Measurements from ENCODE around the gene KLHL4. TPM values are rescaled to one million over a fixed set of nuclear protein-coding genes. Genes with fewer than 3 reads are reported as not detected.
A peak's percentile ranks its signal among the peaks of the same experiment; 100 is the strongest.

The KLHL4 gene
- polyA plus RNA-seq, 2 of the 4 experiments (the other 2 are of a cell fraction): 3.7 to 9.8 TPM

DNA sequence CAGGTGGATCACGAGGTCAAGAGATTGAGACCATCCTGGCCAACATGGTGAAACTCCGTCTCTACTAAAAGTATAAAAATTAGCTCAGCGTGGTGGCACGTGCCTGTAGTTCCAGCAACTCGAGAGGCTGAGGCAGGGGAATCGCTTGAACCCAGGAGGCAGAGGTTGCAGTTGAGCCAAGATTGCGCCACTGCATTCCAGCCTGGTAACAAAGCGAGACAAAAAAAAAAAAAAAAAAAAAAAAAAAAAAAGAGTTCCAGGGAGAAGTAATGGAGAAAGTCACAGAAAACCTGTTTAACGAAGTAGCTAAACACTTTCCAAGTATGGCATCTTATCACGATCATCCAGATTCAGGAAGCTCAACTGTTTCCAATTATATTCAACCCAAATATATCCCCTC lies 10.9 kb downstream of the KLHL4 start:
- ChIA-PET CTCF (no interaction called here), POLR2A (no interaction called here)
- DNase-seq (ENCODE audit: low read depth in 1 of 2, low spot score in 1 of 2) (no peak), ATAC-seq (no peak), FAIRE-seq (no peak)
- Histone ChIP-seq H3K4me3 (no peak overlapping the region), H3K4me1 (peaks cover 22% of the 10 kb centered on the region; the same call in 2 of the 3 replicates), H3K4me2 (no peak overlapping the region), H3K27ac (no peak overlapping the region), H3K9me3 (no peaks in the 10 kb centered on the region)
- 90% methylated on average over 10 of the region's 10 CpGs for WGBS (ENCODE audit: missing lambda C conversion rate)
- TF ChIP-seq ZC3H11A (IDR thresholded peaks at IDR 0.05) (no peak), NPAS2 (CRISPR knock-in tag; IDR thresholded peaks at IDR 0.05; ENCODE audit: borderline replicate concordance) (no peak), CBX8 (IDR thresholded peaks at IDR 0.05) (no peak), EP300 (IDR thresholded peaks at IDR 0.05) (no peak), CHD2 (IDR thresholded peaks at IDR 0.05; ENCODE audit: low read length, partially characterized antibody) (no peak), JUNB (IDR thresholded peaks at IDR 0.05) (no peak), TFCP2L1 (CRISPR knock-in tag; IDR thresholded peaks at IDR 0.05) (no peak), POLR2AphosphoS2 (conservative IDR thresholded peaks at IDR 0.05; ENCODE audit: low read length) (no peak), HOXA7 (CRISPR knock-in tag; IDR thresholded peaks at IDR 0.05) (no peak)

DNA sequence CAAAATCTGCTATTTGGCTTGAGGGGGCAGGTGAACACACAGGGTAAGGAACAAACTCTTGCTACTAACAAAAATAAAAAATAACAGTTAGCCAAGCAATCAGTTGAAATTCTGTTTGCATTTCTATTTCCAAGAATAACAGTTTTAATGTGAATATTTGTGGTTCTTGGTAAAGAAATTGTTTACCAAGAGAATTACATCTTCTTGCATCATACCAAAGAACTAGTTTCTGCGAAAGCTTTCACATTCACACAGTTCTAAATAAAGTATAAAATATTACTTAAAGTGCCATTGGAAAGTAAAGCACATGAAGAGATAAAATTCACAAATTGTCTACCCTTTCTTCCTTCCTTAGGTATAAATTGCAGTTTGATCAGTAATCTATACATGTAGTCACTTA lies 54.4 kb downstream of the KLHL4 start:
- TF ChIP-seq NR3C1 (IDR thresholded peaks at IDR 0.05) (no peak), GATA3 (IDR thresholded peaks at IDR 0.05; ENCODE audit: borderline replicate concordance) (no peak), FOSL2 (IDR thresholded peaks at IDR 0.05) (no peak), FOSL2 (CRISPR knock-in tag; IDR thresholded peaks at IDR 0.05) (no peak), HOXA7 (CRISPR knock-in tag; IDR thresholded peaks at IDR 0.05) (no peak), ZFP36 (IDR thresholded peaks at IDR 0.05; ENCODE audit: borderline replicate concordance, partially characterized antibody) (no peak), CBX8 (IDR thresholded peaks at IDR 0.05) (no peak), CHD2 (IDR thresholded peaks at IDR 0.05; ENCODE audit: low read length, partially characterized antibody) (no peak), ESRRA (IDR thresholded peaks at IDR 0.05; ENCODE audit: borderline replicate concordance, low read length) (no peak), ZNF302 (CRISPR knock-in tag; IDR thresholded peaks at IDR 0.05) (no peak), MAZ (IDR thresholded peaks at IDR 0.05; ENCODE audit: borderline replicate concordance, low read depth, low read length) (no peak), TFCP2L1 (CRISPR knock-in tag; IDR thresholded peaks at IDR 0.05) (no peak), NFE2L2 (conservative IDR thresholded peaks at IDR 0.05; ENCODE audit: low read length) (no peak), EHMT2 (IDR thresholded peaks at IDR 0.05; ENCODE audit: low read depth) (no peak)
- TF ChIP-seq, protein P1, sequence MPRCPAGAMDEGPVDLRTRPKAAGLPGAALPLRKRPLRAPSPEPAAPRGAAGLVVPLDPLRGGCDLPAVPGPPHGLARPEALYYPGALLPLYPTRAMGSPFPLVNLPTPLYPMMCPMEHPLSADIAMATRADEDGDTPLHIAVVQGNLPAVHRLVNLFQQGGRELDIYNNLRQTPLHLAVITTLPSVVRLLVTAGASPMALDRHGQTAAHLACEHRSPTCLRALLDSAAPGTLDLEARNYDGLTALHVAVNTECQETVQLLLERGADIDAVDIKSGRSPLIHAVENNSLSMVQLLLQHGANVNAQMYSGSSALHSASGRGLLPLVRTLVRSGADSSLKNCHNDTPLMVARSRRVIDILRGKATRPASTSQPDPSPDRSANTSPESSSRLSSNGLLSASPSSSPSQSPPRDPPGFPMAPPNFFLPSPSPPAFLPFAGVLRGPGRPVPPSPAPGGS (IDR thresholded peaks at IDR 0.05): no peak
- TF ChIP-seq, protein P2, sequence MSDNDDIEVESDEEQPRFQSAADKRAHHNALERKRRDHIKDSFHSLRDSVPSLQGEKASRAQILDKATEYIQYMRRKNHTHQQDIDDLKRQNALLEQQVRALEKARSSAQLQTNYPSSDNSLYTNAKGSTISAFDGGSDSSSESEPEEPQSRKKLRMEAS (IDR thresholded peaks at IDR 0.05): no peak
- TF ChIP-seq, protein P3, sequence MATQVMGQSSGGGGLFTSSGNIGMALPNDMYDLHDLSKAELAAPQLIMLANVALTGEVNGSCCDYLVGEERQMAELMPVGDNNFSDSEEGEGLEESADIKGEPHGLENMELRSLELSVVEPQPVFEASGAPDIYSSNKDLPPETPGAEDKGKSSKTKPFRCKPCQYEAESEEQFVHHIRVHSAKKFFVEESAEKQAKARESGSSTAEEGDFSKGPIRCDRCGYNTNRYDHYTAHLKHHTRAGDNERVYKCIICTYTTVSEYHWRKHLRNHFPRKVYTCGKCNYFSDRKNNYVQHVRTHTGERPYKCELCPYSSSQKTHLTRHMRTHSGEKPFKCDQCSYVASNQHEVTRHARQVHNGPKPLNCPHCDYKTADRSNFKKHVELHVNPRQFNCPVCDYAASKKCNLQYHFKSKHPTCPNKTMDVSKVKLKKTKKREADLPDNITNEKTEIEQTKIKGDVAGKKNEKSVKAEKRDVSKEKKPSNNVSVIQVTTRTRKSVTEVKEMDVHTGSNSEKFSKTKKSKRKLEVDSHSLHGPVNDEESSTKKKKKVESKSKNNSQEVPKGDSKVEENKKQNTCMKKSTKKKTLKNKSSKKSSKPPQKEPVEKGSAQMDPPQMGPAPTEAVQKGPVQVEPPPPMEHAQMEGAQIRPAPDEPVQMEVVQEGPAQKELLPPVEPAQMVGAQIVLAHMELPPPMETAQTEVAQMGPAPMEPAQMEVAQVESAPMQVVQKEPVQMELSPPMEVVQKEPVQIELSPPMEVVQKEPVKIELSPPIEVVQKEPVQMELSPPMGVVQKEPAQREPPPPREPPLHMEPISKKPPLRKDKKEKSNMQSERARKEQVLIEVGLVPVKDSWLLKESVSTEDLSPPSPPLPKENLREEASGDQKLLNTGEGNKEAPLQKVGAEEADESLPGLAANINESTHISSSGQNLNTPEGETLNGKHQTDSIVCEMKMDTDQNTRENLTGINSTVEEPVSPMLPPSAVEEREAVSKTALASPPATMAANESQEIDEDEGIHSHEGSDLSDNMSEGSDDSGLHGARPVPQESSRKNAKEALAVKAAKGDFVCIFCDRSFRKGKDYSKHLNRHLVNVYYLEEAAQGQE (IDR thresholded peaks at IDR 0.05): no peak
- Histone ChIP-seq H3K27ac (peak overlapping the region in 1 of 2 experiments; percentile 49; a peak in 2 of 6 replicates), H3K4me2 (peak overlapping the region; percentile 50; the same call in 2 of the 3 replicates), H3K4me1 (peaks cover 15% of the 10 kb centered on the region; the same call in 2 of the 3 replicates), H3K4me3 (no peak overlapping the region), H3K9me3 (no peaks in the 10 kb centered on the region)
- peak; percentile 72 for FAIRE-seq
- WGBS (ENCODE audit: missing lambda C conversion rate): 57% methylated on average over 1 of the region's 1 CpG
- ChIA-PET POLR2A (no interaction called here), CTCF (interaction anchor here (1.9 kb wide), 1 partner anchor 11 kb away, joined by 6 read pairs; no protein-coding TSS in a partner anchor)
- no peak for DNase-seq (ENCODE audit: low read depth in 1 of 2, low spot score in 1 of 2)
- ATAC-seq: no peak

Data from A549 (cell line).